AG08395 (cell line): ENCODE measurements around the gene ZNF385A.

Source experiments
- DNase-seq: peaks from one replicate; pipeline ENCODE4 v3.0.0; 2012; ENCODE audit warnings: mixed read lengths, low spot score

The ZNF385A gene

DNA sequence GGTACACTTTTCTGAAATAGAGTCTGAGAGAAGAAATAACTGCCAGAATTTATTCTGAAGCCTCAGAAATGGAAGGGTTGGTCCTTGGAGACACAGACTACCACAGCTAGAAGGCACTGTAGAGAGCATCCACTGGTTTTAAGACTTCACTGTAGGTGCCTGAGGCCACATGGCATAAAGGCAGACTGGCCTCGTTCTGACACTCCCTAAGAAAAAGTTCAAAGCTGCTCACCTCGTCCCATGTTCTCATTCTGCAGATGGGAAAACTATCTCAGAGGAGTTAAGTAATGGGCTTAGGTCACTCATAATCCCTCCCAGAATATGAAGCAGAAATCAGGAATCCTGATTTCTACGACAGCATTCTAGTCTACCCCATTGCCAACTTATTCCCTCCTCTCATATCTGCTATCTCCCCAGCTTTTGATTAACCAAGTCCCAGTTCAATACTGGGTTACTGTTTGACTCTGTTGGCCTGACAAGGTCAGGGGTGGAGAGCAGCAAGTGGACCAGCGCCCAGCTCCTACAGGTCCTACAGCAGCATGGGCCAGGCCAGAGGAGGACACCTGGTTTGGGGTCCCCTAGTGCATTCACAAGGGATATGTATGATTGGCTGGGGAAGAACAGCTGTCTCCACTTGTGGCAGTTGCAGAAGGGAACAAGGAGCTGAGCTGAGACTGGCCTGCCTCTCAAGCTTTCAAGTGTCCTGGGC lies 30.8 kb upstream of the ZNF385A start:
- DNase-seq: no peak

- DNase-seq: peak; percentile 70
Observed at GRCh38 chr12:54413284-54414190, 29.0 kb upstream of the ZNF385A start.

DNA sequence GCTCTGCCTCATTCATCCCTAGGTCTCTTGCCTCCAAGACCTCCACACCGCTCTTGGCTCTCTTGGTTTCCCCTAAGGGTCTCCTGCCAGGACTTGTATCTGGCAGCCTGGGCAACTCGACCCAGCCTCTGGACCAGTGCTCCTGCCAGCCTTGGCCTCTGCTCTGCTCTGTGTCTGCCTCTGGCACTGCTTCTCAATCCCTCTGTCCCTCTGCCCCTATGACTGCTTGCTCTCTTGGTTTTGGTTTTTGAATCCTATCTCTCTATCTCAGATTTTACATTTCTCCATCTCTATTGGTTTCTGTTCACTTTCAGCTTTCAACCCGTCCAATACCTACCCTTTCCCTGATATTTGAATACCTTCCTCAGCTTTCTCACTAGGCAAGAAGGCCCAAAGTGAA lies 28.3 kb upstream of the ZNF385A start:
- no peak for DNase-seq

GRCh38 chr12:54412348-54412747 lies 27.8 kb upstream of the ZNF385A start:
- DNase-seq: no peak

DNA sequence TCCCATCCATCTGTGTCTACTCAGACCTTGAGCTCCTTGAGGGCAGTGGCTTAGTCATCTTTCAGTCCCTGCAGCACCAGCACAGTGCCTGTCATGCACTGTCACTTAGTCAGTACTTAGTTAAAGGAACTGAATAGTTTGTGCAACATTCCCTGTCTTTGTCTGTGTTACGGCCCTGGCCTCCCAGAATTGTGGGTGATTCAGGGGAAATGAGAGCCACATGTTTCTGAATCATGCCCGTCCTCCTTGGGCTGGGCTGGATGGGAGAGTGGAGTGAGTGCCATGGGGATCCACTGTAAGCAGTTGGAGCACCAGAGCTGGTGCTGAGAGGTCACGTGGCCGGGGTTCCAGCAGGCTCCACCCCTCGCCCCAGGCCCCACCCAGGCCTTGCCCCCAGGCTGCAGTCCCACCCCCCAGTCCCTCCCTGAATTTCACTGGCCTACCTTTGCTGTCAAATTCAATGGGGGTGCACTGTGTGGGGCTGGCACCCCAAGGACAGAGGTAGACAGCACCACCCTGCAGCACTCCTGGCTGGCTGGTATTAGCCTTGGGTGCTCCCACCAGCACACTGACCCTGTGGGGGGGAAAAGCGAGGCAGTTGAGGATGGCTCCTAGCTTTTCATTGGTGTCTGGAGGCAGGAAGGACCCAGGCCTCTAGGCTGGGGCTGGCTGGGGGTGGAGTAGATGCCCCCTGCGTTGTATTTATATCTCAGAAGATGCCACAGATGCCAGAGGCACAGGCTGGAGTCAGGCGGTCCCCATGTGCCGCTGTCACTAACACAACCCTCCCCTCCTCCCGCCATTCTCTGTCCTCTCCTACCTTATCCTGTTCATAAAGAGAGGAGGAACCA lies 27.1 kb upstream of the ZNF385A start:
- DNase-seq: peak; percentile 96

DNA sequence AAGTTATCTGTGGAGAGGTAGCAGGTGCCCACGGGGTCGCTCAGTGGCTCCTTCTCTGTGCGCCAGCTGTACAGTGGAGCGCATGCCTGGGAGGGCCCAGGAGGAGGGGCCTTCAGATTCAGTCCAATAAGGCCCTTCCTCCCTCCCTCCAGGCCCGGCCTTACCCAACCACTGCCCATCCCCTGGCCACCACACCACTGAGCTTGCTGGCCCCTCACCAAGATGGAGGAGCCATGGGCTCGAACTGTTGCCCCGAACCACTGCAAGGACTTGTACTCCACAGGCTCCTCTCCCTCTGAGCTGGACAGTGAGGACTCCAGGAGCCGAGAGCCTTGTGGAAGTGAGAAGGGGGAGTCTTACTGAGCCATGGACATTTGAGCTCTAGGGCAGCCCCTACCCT lies 24.7 kb upstream of the ZNF385A start:
- DNase-seq: no peak

DNA sequence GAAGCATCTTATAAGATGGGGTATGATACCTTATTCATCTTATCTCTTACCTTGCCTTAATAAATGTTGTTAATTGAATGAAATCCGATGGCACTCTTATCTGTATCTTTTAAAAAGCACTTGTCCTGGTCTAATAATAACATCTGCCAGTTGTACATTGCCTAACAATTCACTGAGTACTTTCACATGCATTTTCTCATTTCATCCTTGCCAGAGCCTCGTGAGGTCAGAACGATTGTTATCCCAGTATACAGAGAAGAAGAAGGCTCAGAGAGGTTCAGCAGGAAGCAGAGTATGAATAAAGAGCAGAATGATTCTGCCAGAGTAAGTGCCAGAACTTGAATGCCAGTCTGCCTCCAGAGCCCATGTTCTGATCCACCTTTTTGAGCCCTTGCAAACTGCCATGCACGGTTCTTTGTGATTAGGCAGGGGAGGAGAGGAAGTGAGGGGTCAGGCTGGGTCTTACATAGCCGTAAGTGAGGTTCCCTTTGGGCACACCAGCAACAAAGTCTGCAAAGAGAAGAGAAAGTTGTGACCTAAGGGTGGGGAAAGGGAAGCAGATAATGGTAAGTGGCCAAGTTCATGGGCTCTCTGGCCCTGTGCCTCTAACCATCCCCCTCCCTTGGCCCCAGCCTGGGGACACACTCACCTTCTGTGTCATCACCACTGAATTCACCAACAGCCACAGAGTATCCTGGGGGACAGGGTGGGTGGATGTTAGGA lies 22.8 kb upstream of the ZNF385A start:
- DNase-seq: no peak

DNA sequence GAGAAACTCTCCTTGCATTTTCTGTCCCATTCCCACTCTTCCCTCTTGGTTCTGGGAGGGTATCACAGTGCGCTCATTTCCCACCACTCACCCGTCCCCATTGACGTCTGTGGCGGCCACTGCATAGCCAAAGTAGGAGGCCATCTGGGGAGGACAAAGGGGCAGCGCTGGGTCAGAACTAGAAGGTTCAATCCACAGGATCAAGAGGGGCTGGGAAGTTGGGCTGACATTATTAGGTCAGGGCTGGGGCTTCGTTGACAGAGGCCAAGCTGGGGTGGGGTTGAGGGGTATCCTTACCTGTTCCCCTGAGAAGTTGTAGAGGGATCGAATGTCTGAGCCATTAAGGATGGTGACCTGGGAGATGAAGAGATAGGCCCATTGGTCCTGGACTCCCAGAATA lies 21.0 kb upstream of the ZNF385A start:
- DNase-seq: no peak

DNA sequence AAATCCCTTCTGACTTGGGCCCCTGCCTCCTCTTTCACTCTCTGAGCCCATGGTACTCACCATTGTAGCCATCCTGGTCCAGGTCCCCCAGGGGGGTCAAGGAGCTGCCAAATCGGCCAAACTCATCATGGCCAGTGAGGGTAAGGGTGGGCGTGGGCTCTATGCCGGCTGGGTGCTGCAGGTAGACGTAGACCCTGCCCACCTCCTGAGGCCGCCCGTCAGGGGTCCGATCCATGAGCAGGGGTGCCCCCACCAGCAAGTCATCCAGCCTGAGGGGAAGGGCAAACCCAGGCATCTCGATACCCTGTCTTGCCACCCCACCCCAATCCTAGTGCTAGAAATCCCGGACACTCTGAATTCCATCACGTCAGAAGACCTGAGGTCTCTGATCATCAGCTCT lies 20.6 kb upstream of the ZNF385A start:
- no peak for DNase-seq

- peak; percentile 55 for DNase-seq
Observed at GRCh38 chr12:54404061-54405004, 19.8 kb upstream of the ZNF385A start.

DNA sequence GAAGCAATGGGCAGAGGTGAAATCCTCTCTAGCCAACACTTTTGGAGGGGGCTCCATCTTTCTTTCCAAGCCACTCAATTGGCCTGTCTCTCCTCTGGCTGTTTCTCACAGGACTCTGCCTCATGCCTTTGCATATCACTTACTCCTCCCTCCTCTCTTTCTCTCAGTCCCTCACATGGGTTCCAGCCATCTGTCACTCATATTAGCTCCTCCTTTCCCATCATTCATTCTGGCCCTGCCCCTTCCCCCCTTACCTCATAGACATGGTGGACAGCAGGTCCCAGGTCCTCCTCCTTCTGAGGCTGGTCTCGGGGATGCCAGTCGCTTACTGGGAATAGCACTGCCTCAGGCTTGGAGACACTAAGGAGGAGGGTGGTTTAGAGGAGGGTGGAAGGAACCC lies 16.6 kb upstream of the ZNF385A start:
- no peak for DNase-seq

DNA sequence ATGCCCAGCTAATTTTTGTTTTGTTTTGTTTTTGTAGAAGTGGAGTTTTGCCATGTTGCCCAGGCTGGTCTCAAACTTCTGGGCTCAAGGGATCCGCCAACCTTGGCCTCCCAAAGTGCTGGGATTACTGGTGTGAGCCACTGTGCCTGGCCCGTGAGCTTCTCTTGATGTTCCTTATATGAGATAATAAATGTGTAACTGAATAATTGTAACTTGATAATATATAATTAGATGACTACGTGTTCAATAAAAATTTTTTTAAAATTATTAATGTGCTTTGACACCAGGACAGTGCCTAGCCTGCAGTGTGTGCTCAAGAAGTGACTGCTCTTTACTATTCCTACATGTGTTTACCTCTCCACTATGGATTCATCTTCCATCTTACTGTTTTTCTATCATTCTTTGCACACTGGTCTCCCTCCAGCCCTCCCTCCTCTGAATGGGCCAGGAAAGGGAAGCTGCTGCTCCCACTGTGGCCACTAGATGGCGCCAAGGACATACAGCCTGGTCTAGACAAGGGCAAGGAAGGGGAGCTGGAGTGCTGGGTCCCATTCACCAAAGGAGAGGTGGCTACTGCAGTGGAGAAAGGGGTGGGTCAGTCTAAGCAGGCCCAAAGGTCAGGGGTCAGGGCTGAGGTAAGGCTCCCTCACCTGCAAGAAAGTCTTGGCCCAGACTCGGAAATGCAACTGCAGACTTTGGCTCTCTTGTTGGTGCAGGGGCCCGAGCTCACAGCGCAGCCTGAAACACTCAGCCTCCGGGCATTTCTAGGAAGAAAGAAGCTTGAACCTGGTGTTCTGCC lies 14.7 kb upstream of the ZNF385A start:
- DNase-seq: peak; percentile 93

DNA sequence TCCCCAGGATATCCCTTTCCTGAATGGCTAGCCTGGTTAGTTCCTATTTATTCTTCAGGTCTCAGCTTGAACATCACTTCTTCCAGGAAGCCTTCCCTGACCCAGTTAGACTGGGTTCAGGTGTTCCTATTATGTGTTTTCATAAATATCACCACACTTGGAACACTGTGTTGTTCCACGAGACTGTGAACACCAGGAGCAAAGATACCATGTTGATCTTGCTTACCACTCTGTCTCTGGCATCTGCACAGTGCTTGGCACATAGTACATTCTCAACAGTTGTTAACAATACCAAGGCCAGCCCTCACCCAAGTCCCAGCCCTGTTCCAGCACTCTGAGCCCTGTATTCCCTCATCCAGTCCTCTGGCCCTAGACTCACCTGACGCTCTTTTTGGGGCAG lies 13.7 kb upstream of the ZNF385A start:
- DNase-seq: no peak

- no peak for DNase-seq
Observed at GRCh38 chr12:54397157-54397556, 12.6 kb upstream of the ZNF385A start.

DNA sequence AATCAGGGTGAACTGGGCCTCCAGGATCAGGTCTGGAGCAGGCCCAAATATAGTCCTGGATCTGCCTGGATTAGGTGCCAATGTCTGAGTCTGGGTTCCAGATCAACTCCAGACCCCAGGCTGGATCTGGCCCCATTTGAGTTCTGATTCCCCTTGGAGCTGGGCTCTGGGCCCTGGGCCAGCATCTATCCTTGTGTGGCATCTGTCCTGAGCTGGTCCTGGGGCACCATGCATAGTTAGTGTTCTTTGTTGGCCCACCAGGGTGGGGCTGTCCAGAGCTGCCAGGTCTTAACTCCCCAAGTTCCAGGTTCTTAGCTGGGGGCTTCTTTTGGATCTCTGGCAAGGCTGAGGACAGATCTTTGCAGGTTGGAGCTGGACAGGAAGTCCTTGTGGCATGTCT lies 11.0 kb upstream of the ZNF385A start:
- DNase-seq: no peak

- DNase-seq: no peak
Observed at GRCh38 chr12:54394986-54395385, 10.5 kb upstream of the ZNF385A start.

- DNase-seq: peak; percentile 58
Observed at GRCh38 chr12:54394281-54394719, 9.8 kb upstream of the ZNF385A start.

- no peak for DNase-seq
Observed at GRCh38 chr12:54393743-54394142, 9.2 kb upstream of the ZNF385A start.

- DNase-seq: no peak
Observed at GRCh38 chr12:54393207-54393609, 8.7 kb upstream of the ZNF385A start.
